ENCODE results near the gene MX2. TPM values are rescaled to one million over a fixed set of nuclear protein-coding genes. Genes with fewer than 3 reads are reported as not detected.

The MX2 gene
- total RNA-seq, 1 experiment from 2014 or later: 17.6 TPM

GRCh38 chr21:41333752-41334151 is 28.1 kb upstream of the MX2 start:
- no TSS peak for BruUV-seq (replicated peaks)
- Mint-ChIP-seq H3K4me1 (ENCODE audit: low read depth, unreplicated experiment) (no peaks in the 10 kb centered on the region), H3K27ac (ENCODE audit: unreplicated experiment) (no peak overlapping the region), H3K36me3 (ENCODE audit: insufficient read depth, unreplicated experiment) (no peaks in the 10 kb centered on the region), H3K4me3 (ENCODE audit: low read depth, unreplicated experiment) (no peak overlapping the region), H3K9me3 (ENCODE audit: low read depth, unreplicated experiment) (peaks cover 3% of the 10 kb centered on the region), H3K27me3 (ENCODE audit: unreplicated experiment) (peaks cover 40% of the 10 kb centered on the region)
- TF ChIP-seq CTCF (IDR thresholded peaks at IDR 0.05; ENCODE audit: unreplicated experiment): no peak
- DNase-seq: no peak
- CTCF ChIA-PET: no interaction called here
- intact Hi-C loops (cut with micrococcal nuclease; ENCODE audit: unreplicated experiment): no loop called here

GRCh38 chr21:41337515-41337914 is 24.3 kb upstream of the MX2 start:
- TF ChIP-seq CTCF (IDR thresholded peaks at IDR 0.05; ENCODE audit: unreplicated experiment): no peak
- Mint-ChIP-seq H3K9me3 (ENCODE audit: low read depth, unreplicated experiment) (peaks cover 3% of the 10 kb centered on the region), H3K4me3 (ENCODE audit: low read depth, unreplicated experiment) (no peak overlapping the region), H3K4me1 (ENCODE audit: low read depth, unreplicated experiment) (no peaks in the 10 kb centered on the region), H3K27me3 (ENCODE audit: unreplicated experiment) (peaks cover 50% of the 10 kb centered on the region), H3K27ac (ENCODE audit: unreplicated experiment) (no peak overlapping the region), H3K36me3 (ENCODE audit: insufficient read depth, unreplicated experiment) (no peaks in the 10 kb centered on the region)
- DNase-seq: no peak
- intact Hi-C loops (cut with micrococcal nuclease; ENCODE audit: unreplicated experiment): no loop called here
- BruUV-seq (replicated peaks): no TSS peak
- CTCF ChIA-PET: no interaction called here

- CTCF ChIA-PET: no interaction called here
- Mint-ChIP-seq H3K9me3 (ENCODE audit: low read depth, unreplicated experiment) (peaks cover 3% of the 10 kb centered on the region), H3K4me3 (ENCODE audit: low read depth, unreplicated experiment) (no peak overlapping the region), H3K36me3 (ENCODE audit: insufficient read depth, unreplicated experiment) (no peaks in the 10 kb centered on the region), H3K27ac (ENCODE audit: unreplicated experiment) (no peak overlapping the region), H3K27me3 (ENCODE audit: unreplicated experiment) (peaks cover 46% of the 10 kb centered on the region), H3K4me1 (ENCODE audit: low read depth, unreplicated experiment) (no peaks in the 10 kb centered on the region)
- DNase-seq: no peak
- intact Hi-C loops (cut with micrococcal nuclease; ENCODE audit: unreplicated experiment): no loop called here
- TF ChIP-seq CTCF (IDR thresholded peaks at IDR 0.05; ENCODE audit: unreplicated experiment): no peak
- BruUV-seq (replicated peaks): no TSS peak
Observed at GRCh38 chr21:41338455-41338854, 23.4 kb upstream of the MX2 start.

- H3K36me3 Mint-ChIP-seq (ENCODE audit: insufficient read depth, unreplicated experiment): no peaks in the 10 kb centered on the region
- H3K4me3 Mint-ChIP-seq (ENCODE audit: low read depth, unreplicated experiment): no peak overlapping the region
- no peak for DNase-seq
- no peaks in the 10 kb centered on the region for H3K9me3 Mint-ChIP-seq (ENCODE audit: low read depth, unreplicated experiment)
- BruUV-seq (replicated peaks): no TSS peak
- H3K27ac Mint-ChIP-seq (ENCODE audit: unreplicated experiment): no peak overlapping the region
- peaks cover 38% of the 10 kb centered on the region for H3K27me3 Mint-ChIP-seq (ENCODE audit: unreplicated experiment)
- CTCF ChIA-PET: no interaction called here
- H3K4me1 Mint-ChIP-seq (ENCODE audit: low read depth, unreplicated experiment): no peaks in the 10 kb centered on the region
- no peak for TF ChIP-seq CTCF (IDR thresholded peaks at IDR 0.05; ENCODE audit: unreplicated experiment)
- intact Hi-C loops (cut with micrococcal nuclease; ENCODE audit: unreplicated experiment): no loop called here
Observed at GRCh38 chr21:41342035-41342434, 19.8 kb upstream of the MX2 start.

- CTCF ChIA-PET: no interaction called here
- H3K4me1 Mint-ChIP-seq (ENCODE audit: low read depth, unreplicated experiment): no peaks in the 10 kb centered on the region
- BruUV-seq (replicated peaks): no TSS peak
- no peaks in the 10 kb centered on the region for H3K9me3 Mint-ChIP-seq (ENCODE audit: low read depth, unreplicated experiment)
- H3K27ac Mint-ChIP-seq (ENCODE audit: unreplicated experiment): no peak overlapping the region
- no peaks in the 10 kb centered on the region for H3K36me3 Mint-ChIP-seq (ENCODE audit: insufficient read depth, unreplicated experiment)
- intact Hi-C loops (cut with micrococcal nuclease; ENCODE audit: unreplicated experiment): no loop called here
- no peak overlapping the region for H3K4me3 Mint-ChIP-seq (ENCODE audit: low read depth, unreplicated experiment)
- DNase-seq: no peak
- H3K27me3 Mint-ChIP-seq (ENCODE audit: unreplicated experiment): peaks cover 17% of the 10 kb centered on the region
- TF ChIP-seq CTCF (IDR thresholded peaks at IDR 0.05; ENCODE audit: unreplicated experiment): no peak
Observed at GRCh38 chr21:41344146-41344545, 17.7 kb upstream of the MX2 start.

All from Calu3 (cell line).